Colonic mucosa (tissue), 4 donors: Measurements from ENCODE around the gene MRPS27. TPM values are rescaled to one million over a fixed set of nuclear protein-coding genes. Genes with fewer than 3 reads are reported as not detected.

Source experiments
- DNase-seq: peaks from one replicate; pipeline ENCODE4 v3.0.0-alpha.2; 2020
- H3K27ac ChIP-seq: fragments of 200-600 bp; one replicate; pipeline ENCODE4 v1.8.0; 2021
- H3K27me3 ChIP-seq: fragments of 200-600 bp; one replicate; pipeline ENCODE4 v1.8.0; 2021
- H3K36me3 ChIP-seq: fragments of 200-600 bp; one replicate; pipeline ENCODE4 v1.8.0; 2021
- H3K4me1 ChIP-seq: fragments of 200-600 bp; one replicate; pipeline ENCODE4 v1.8.0; 2021; ENCODE audit warnings: mild to moderate bottlenecking
- H3K4me3 ChIP-seq: fragments of 200-600 bp; one replicate; pipeline ENCODE4 v1.8.0; 2021
- H3K9ac ChIP-seq, 2 donors: one replicate each; pipeline ENCODE4 v1.7.0; 2013; ENCODE audit warnings: control low read depth in 2 of 2, low read depth in 2 of 2, low read length in 2 of 2
- H3K9me3 ChIP-seq: fragments of 200-600 bp; one replicate; pipeline ENCODE4 v1.8.0; 2021
- CTCF ChIP-seq: fragments of 200-600 bp; IDR thresholded peaks from one replicate; pipeline ENCODE4 v1.8.0; 2022; ENCODE audit warnings: antibody characterized with exemption, mild to moderate bottlenecking
- intact Hi-C: fragments of 100-400 bp; cut with DNase I; formaldehyde crosslinking; loops from one replicate; pipeline ENCODE4 v1.14.1; 2022
- total RNA-seq, 2 donors: library from RNA; stranded (reverse); fragmentation: NEBNext Ultra II Directional in 1 of 2; extraction: Animal tissue kit (Norgen Biotek cat#: 25700) in 1 of 2; gene quantifications; one replicate each; pipeline ENCODE4 v1.2.1, GENCODE V29; 2021
- donor health status: healthy.
- donor health status: DM: no; HTN: no; CAD: no.
- donor health status: DM: no; HTN: no; CAD: no.

Gene MRPS27
- total RNA-seq, 2 donors from 2014 or later: 46.3 to 56.6 TPM

GRCh38 chr5:72206160-72206559, 113.9 kb downstream of the MRPS27 start:
- H3K9ac ChIP-seq: no peak overlapping the region
- no peak for DNase-seq
- no peaks in the 10 kb centered on the region for H3K9me3 ChIP-seq
- H3K27me3 ChIP-seq: no peaks in the 10 kb centered on the region
- no peak overlapping the region for H3K4me3 ChIP-seq
- no peaks in the 10 kb centered on the region for H3K36me3 ChIP-seq
- H3K27ac ChIP-seq: no peak overlapping the region
- no peaks in the 10 kb centered on the region for H3K4me1 ChIP-seq
- intact Hi-C loops: no loop called here
- no peak for TF ChIP-seq CTCF

- no peak for DNase-seq
- H3K27me3 ChIP-seq: no peaks in the 10 kb centered on the region
- no peak for TF ChIP-seq CTCF
- no peaks in the 10 kb centered on the region for H3K36me3 ChIP-seq
- no peak overlapping the region for H3K4me3 ChIP-seq
- intact Hi-C loops: no loop called here
- H3K9me3 ChIP-seq: no peaks in the 10 kb centered on the region
- no peaks in the 10 kb centered on the region for H3K4me1 ChIP-seq
- H3K9ac ChIP-seq: no peak overlapping the region
- H3K27ac ChIP-seq: no peak overlapping the region
Observed at GRCh38 chr5:72205431-72206009, 114.5 kb downstream of the MRPS27 start.

GRCh38 chr5:72204946-72205345, 115.1 kb downstream of the MRPS27 start:
- intact Hi-C loops: no loop called here

GRCh38 chr5:72203251-72203845, 116.7 kb downstream of the MRPS27 start:
- intact Hi-C loops: no loop called here
- H3K9ac ChIP-seq: no peak overlapping the region

More at GRCh38 chr5:72204946-72205345, 115.1 kb downstream of the MRPS27 start:
- Histone ChIP-seq H3K36me3 (no peaks in the 10 kb centered on the region), H3K27ac (no peak overlapping the region), H3K4me3 (no peak overlapping the region), H3K4me1 (no peaks in the 10 kb centered on the region), H3K9ac (no peak overlapping the region), H3K27me3 (no peaks in the 10 kb centered on the region), H3K9me3 (no peaks in the 10 kb centered on the region)
- TF ChIP-seq CTCF: no peak
- DNase-seq: no peak

GRCh38 chr5:72202331-72202825, 117.7 kb downstream of the MRPS27 start:
- H3K27me3 ChIP-seq: no peaks in the 10 kb centered on the region
- TF ChIP-seq CTCF: no peak
- no peaks in the 10 kb centered on the region for H3K9me3 ChIP-seq
- DNase-seq: no peak
- H3K4me3 ChIP-seq: no peak overlapping the region
- no peaks in the 10 kb centered on the region for H3K36me3 ChIP-seq
- H3K4me1 ChIP-seq: no peaks in the 10 kb centered on the region
- no peak overlapping the region for H3K27ac ChIP-seq
- H3K9ac ChIP-seq: no peak overlapping the region
- intact Hi-C loops: no loop called here

More at GRCh38 chr5:72203251-72203845, 116.7 kb downstream of the MRPS27 start:
- H3K4me3 ChIP-seq: no peak overlapping the region
- no peaks in the 10 kb centered on the region for H3K36me3 ChIP-seq
- no peak for TF ChIP-seq CTCF
- H3K27me3 ChIP-seq: no peaks in the 10 kb centered on the region
- no peaks in the 10 kb centered on the region for H3K4me1 ChIP-seq
- H3K9me3 ChIP-seq: no peaks in the 10 kb centered on the region
- DNase-seq: no peak
- H3K27ac ChIP-seq: no peak overlapping the region
